Mucosa of descending colon (tissue), 3 donors: Measurements from ENCODE around the gene SLC38A10. TPM values are rescaled to one million over a fixed set of nuclear protein-coding genes. Genes with fewer than 3 reads are reported as not detected.

Experiments
- ATAC-seq: fragments of 200-7000 bp; cut with Tn5 transposase; one replicate; pipeline ENCODE4 v1.9.1; 2020; ENCODE audit warnings: mild to moderate bottlenecking, moderate library complexity
- DNase-seq, 3 donors: peaks; one replicate each; pipeline ENCODE4 v3.0.0-alpha.2; 2020
- H3K36me3 ChIP-seq: fragments of 200-600 bp; one replicate; pipeline ENCODE4 v1.8.0; 2021; ENCODE audit warnings: low read depth, mild to moderate bottlenecking
- H3K4me1 ChIP-seq: fragments of 200-600 bp; one replicate; pipeline ENCODE4 v1.8.0; 2021; ENCODE audit warnings: low read depth, mild to moderate bottlenecking
- H3K4me3 ChIP-seq: fragments of 200-600 bp; one replicate; pipeline ENCODE4 v1.8.0; 2021; ENCODE audit warnings: mild to moderate bottlenecking
- H3K9me3 ChIP-seq: fragments of 200-600 bp; one replicate; pipeline ENCODE4 v1.8.0; 2021; ENCODE audit warnings: mild to moderate bottlenecking
- CTCF ChIP-seq: fragments of 200-600 bp; IDR thresholded peaks from one replicate; pipeline ENCODE4 v1.8.0; 2022; ENCODE audit warnings: antibody characterized with exemption, mild to moderate bottlenecking
- intact Hi-C, 2 donors: fragments of 100-400 bp; cut with DNase I in 1 of 2; cut with micrococcal nuclease in 1 of 2; formaldehyde crosslinking; loops; one replicate each; pipeline versions ENCODE4 v1.11.0 to v1.11.1; 2022; cut with DNase I, micrococcal nuclease
- total RNA-seq, 3 donors: library from RNA; stranded (reverse); fragmentation: NEBNext Ultra II Directional in 2 of 3; extraction: Animal tissue kit (Norgen Biotek cat#: 25700) in 2 of 3; gene quantifications; one replicate each; pipeline versions ENCODE4 v1.2.1 to v1.2.4, GENCODE V29; 2021 to 2023
- donor health status: DM: no; HTN: no; CAD: no; lungs with moderate emphysema.
- donor health status: DM: no; HTN: no; CAD: no.
- donor health status: DM: no; HTN: yes; CAD: no.

The SLC38A10 gene
- total RNA-seq, 3 donors from 2014 or later, result 77.0 to 95.3 (median 94.0) TPM

- intact Hi-C loops, result no loop called here
- Histone ChIP-seq H3K36me3 (no peaks in the 10 kb centered on the region), H3K4me1 (peaks cover 12% of the 10 kb centered on the region), H3K9me3 (no peaks in the 10 kb centered on the region), H3K4me3 (no peak overlapping the region)
- DNase-seq (no peak), ATAC-seq (no peak)
- no peak for TF ChIP-seq CTCF
Observed at GRCh38 chr17:81288715-81289114, 6.4 kb downstream of the SLC38A10 start.

GRCh38 chr17:81287741-81288430 is 7.2 kb downstream of the SLC38A10 start:
- Histone ChIP-seq H3K9me3 (no peaks in the 10 kb centered on the region), H3K4me3 (no peak overlapping the region), H3K36me3 (no peaks in the 10 kb centered on the region), H3K4me1 (peaks cover 4% of the 10 kb centered on the region)
- ATAC-seq (no peak), DNase-seq (no peak)
- no peak for TF ChIP-seq CTCF
- intact Hi-C loops, result no loop called here

GRCh38 chr17:81287152-81287551 is 8.0 kb downstream of the SLC38A10 start:
- H3K9me3 ChIP-seq, result no peaks in the 10 kb centered on the region
- H3K4me1 ChIP-seq, result no peaks in the 10 kb centered on the region
- no peaks in the 10 kb centered on the region for H3K36me3 ChIP-seq
- no peak for TF ChIP-seq CTCF
- intact Hi-C loops, result no loop called here
- H3K4me3 ChIP-seq, result no peak overlapping the region
- ATAC-seq (no peak), DNase-seq (no peak)

- intact Hi-C loops, result no loop called here
- TF ChIP-seq CTCF, result no peak
- DNase-seq, result no peak
- H3K9me3 ChIP-seq, result no peaks in the 10 kb centered on the region
- H3K4me3 ChIP-seq, result no peak overlapping the region
- H3K36me3 ChIP-seq, result no peaks in the 10 kb centered on the region
- no peak for ATAC-seq
- H3K4me1 ChIP-seq, result no peaks in the 10 kb centered on the region
Observed at GRCh38 chr17:81286491-81287145, 8.5 kb downstream of the SLC38A10 start.

GRCh38 chr17:81285894-81286293 is 9.2 kb downstream of the SLC38A10 start:
- Histone ChIP-seq H3K36me3 (no peaks in the 10 kb centered on the region), H3K4me1 (no peaks in the 10 kb centered on the region), H3K9me3 (no peaks in the 10 kb centered on the region), H3K4me3 (no peak overlapping the region)
- DNase-seq (no peak), ATAC-seq (no peak)
- intact Hi-C loops, result no loop called here
- TF ChIP-seq CTCF, result no peak
